PC-3 (cell line): ENCODE data around the gene FAM124A. TPM values are rescaled to one million over a fixed set of nuclear protein-coding genes. Genes with fewer than 3 reads are reported as not detected.
A peak's percentile ranks its signal among the peaks of the same experiment; 100 is the strongest.
"Not testable (repeated sequence)": the region's sequence is repeated elsewhere in the genome, so short reads cannot be mapped to it uniquely, and the experiment has no call there.

ENCODE experiments used
- ATAC-seq: fragments of 200-7000 bp; cut with Tn5 transposase; 2 replicates; pipeline ENCODE4 v1.9.1; 2020; ENCODE audit warnings: mild to moderate bottlenecking, moderate library complexity
- BruUV-seq: library from RNA; stranded (reverse); fragments of 400-500 nt; replicated peaks from 2 replicates; lab custom pipeline; 2021; lab: Mats Ljungman, UMichigan
- CTCF ChIA-PET: fragments of 300-600 bp; sonication (Branson Sonifier 250); formaldehyde crosslinking; loops from one replicate; lab custom pipeline; 2022; ENCODE audit warnings: antibody characterized with exemption; lab: Charles Lee
- POLR2A ChIA-PET: fragments of 300-600 bp; sonication (Branson Sonifier 250); formaldehyde crosslinking; loops from one replicate; lab custom pipeline; 2022; ENCODE audit warnings: antibody characterized with exemption; ENCODE audit not compliant: unreplicated experiment; lab: Charles Lee
- DNase-seq: peaks from one replicate; pipeline ENCODE4 v3.0.0-alpha.2; 2015
- H2AFZ ChIP-seq: fragments of 300-600 bp; sonication (generic); 2 replicates; pipeline ENCODE4 v1.6.0; 2016; ENCODE audit warnings: antibody characterized with exemption, low read length
- H3F3A ChIP-seq: fragments of 300-600 bp; sonication (generic); one replicate; pipeline ENCODE4 v1.6.0; 2017; ENCODE audit warnings: antibody characterized with exemption, low read length, control low read depth, mild to moderate bottlenecking; ENCODE audit not compliant: unreplicated experiment
- H3K27ac ChIP-seq: fragments of 300-600 bp; sonication (generic); 2 replicates; pipeline ENCODE4 v1.5.1; 2016; ENCODE audit warnings: mild to moderate bottlenecking, low read length
- H3K27me3 ChIP-seq: fragments of 300-600 bp; sonication (generic); 2 replicates; pipeline ENCODE4 v1.6.1; 2016; ENCODE audit warnings: low read length, mixed read lengths
- H3K36me3 ChIP-seq: fragments of 300-600 bp; sonication (generic); 2 replicates; pipeline ENCODE4 v1.6.1; 2016; ENCODE audit warnings: low read depth, mixed run types, low read length, mixed read lengths
- H3K4me1 ChIP-seq: fragments of 300-600 bp; sonication (generic); 2 replicates; pipeline ENCODE4 v1.5.1; 2016; ENCODE audit warnings: low read length; ENCODE audit not compliant: insufficient read depth
- H3K4me2 ChIP-seq: fragments of 300-600 bp; sonication (generic); 2 replicates; pipeline ENCODE4 v1.6.0; 2016; ENCODE audit warnings: low read length
- H3K4me3 ChIP-seq: fragments of 300-600 bp; sonication (generic); 2 replicates; pipeline ENCODE4 v1.5.1; 2016; ENCODE audit warnings: mild to moderate bottlenecking, low read length, mixed read lengths
- H3K79me2 ChIP-seq: fragments of 300-600 bp; sonication (generic); 2 replicates; pipeline ENCODE4 v1.6.1; 2017; ENCODE audit warnings: low read length, mixed read lengths
- H3K9ac ChIP-seq: fragments of 300-600 bp; sonication (generic); 2 replicates; pipeline ENCODE4 v1.6.0; 2016; ENCODE audit warnings: mild to moderate bottlenecking, low read length
- H3K9me2 ChIP-seq: fragments of 300-600 bp; sonication (generic); replicated peaks from 2 replicates; pipeline ENCODE4 v1.6.1; 2016; ENCODE audit warnings: mixed run types, low read length, mixed read lengths
- H3K9me3 ChIP-seq: fragments of 300-600 bp; sonication (generic); 2 replicates; pipeline ENCODE4 v1.6.1; 2016; ENCODE audit warnings: low read length, mixed read lengths
- H4K20me1 ChIP-seq: fragments of 300-600 bp; sonication (generic); 2 replicates; pipeline ENCODE4 v1.6.1; 2016; ENCODE audit warnings: low read length, mixed read lengths
- CTCF ChIP-seq: fragments of 300-600 bp; sonication (generic); conservative IDR thresholded peaks from 2 replicates; pipeline ENCODE4 v1.5.1; 2017; ENCODE audit warnings: antibody characterized with exemption, low read depth, mild to moderate bottlenecking, low read length
- EZH2 ChIP-seq: fragments of 300-600 bp; sonication (generic); IDR thresholded peaks from one replicate; pipeline ENCODE4 v1.6.1; 2017; ENCODE audit warnings: antibody characterized with exemption, mild to moderate bottlenecking, low read length; ENCODE audit not compliant: unreplicated experiment
- EZH2phosphoT487 ChIP-seq: fragments of 300-600 bp; sonication (generic); IDR thresholded peaks from 2 replicates; pipeline ENCODE4 v1.6.1; 2018; ENCODE audit warnings: mild to moderate bottlenecking, antibody characterized with exemption, low read length, borderline replicate concordance
- intact Hi-C: fragments of 100-400 bp; cut with micrococcal nuclease; formaldehyde crosslinking; loops from 2 replicates; pipeline ENCODE4 v1.9.0; 2023
- total RNA-seq: library from RNA; depleted of rRNA; stranded (reverse); fragments of >200 nt; gene quantifications from 2 replicates; pipeline ENCODE4 v1.2.3, GENCODE V29; 2014

Gene FAM124A
- total RNA-seq, 1 experiment from 2014 or later: 1.1 TPM

GRCh38 chr13:51287758-51288157 lies 65.6 kb downstream of the FAM124A start:
- no peaks in the 10 kb centered on the region for H3K9me2 ChIP-seq
- H4K20me1 ChIP-seq: no peaks in the 10 kb centered on the region
- peaks cover 20% of the 10 kb centered on the region for H3K4me1 ChIP-seq
- no peak for ATAC-seq
- H3K27ac ChIP-seq: no peak overlapping the region
- CTCF ChIA-PET: interaction anchor here (2.6 kb wide), 1 partner anchor 162 kb away, joined by 30 read pairs; no protein-coding TSS in a partner anchor
- no peak overlapping the region for H3K4me2 ChIP-seq
- POLR2A ChIA-PET: no interaction called here
- H3K79me2 ChIP-seq: no peaks in the 10 kb centered on the region
- no peaks in the 10 kb centered on the region for H3K9me3 ChIP-seq
- no peak for TF ChIP-seq CTCF
- no peak for TF ChIP-seq EZH2phosphoT487
- no peak for TF ChIP-seq EZH2
- H3K9ac ChIP-seq: no peak overlapping the region
- no TSS peak for BruUV-seq
- no peak for DNase-seq
- no peak overlapping the region for H2AFZ ChIP-seq
- no peaks in the 10 kb centered on the region for H3K36me3 ChIP-seq
- intact Hi-C loops: loop anchor here (5.0 kb wide), 1 partner anchor 65 kb away; the partner anchor contains the start of gene FAM124A
- H3K4me3 ChIP-seq: no peak overlapping the region
- H3F3A ChIP-seq: no peaks in the 10 kb centered on the region
- H3K27me3 ChIP-seq: no peaks in the 10 kb centered on the region

DNA sequence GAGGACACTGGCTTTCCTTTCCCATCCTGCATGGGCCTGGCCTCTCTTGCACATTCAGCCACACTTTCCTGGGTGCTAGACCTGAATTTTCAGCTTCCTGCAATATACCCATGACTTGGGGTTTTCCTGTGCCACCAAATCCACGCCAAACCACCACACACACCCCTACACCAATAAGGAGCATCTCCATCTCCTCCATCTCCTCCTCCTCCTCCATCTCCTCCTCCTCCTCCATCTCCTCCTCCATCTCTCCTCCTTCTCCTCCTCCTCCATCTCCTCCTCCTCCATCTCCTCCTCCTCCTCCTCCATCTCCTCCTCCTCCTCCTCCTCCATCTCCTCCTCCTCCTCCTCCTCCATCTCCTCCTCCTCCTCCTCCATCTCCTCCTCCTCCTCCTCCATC lies 66.1 kb downstream of the FAM124A start:
- H2AFZ ChIP-seq, H4K20me1 ChIP-seq, ATAC-seq, H3K4me3 ChIP-seq, H3K9me2 ChIP-seq, H3K27ac ChIP-seq, H3F3A ChIP-seq, H3K9ac ChIP-seq, H3K36me3 ChIP-seq, BruUV-seq, H3K79me2 ChIP-seq, POLR2A ChIA-PET, DNase-seq, H3K9me3 ChIP-seq, H3K4me2 ChIP-seq, H3K27me3 ChIP-seq: not testable (repeated sequence)
- intact Hi-C loops: loop anchor here (5.0 kb wide), 1 partner anchor 66 kb away; the partner anchor contains the start of gene FAM124A
- CTCF ChIA-PET: interaction anchor here (2.6 kb wide), 1 partner anchor 163 kb away, joined by 30 read pairs; no protein-coding TSS in a partner anchor
- peaks cover 23% of the 10 kb centered on the region for H3K4me1 ChIP-seq

DNA sequence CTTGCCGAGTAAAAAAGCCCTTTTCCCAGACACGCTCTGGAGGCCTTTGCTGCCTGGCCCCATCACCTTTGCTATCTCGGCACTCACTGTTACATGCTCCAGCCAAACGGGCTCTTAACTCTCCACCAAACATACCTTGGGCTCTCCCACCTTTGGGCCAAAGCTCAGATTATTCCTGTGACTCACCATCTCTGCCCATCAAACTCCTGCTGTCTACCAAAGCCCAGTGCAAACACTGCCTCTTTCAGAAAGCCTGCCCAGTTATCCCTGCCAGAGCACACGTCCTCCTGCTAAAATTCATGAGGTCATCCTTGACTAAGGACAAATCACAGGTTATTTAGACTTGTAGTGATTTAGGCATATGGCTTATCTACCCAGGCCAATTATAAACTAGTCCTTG lies 69.1 kb downstream of the FAM124A start:
- H3K4me2 ChIP-seq: peak overlapping the region; percentile 80
- intact Hi-C loops: loop anchor here (5.0 kb wide), 1 partner anchor 501 kb away; no protein-coding TSS in a partner anchor
- no TSS peak for BruUV-seq

More for the DNA sequence above, 69.1 kb downstream of the FAM124A start:
- Histone ChIP-seq H3K36me3 (no peaks in the 10 kb centered on the region), H3K79me2 (no peaks in the 10 kb centered on the region), H3K27ac (peak overlapping the region; percentile 87), H3K9ac (no peak overlapping the region), H3K4me3 (no peak overlapping the region), H3K27me3 (no peaks in the 10 kb centered on the region), H3K4me1 (peaks cover 23% of the 10 kb centered on the region), H3K9me2 (no peaks in the 10 kb centered on the region), H2AFZ (no peak overlapping the region), H3F3A (no peaks in the 10 kb centered on the region), H4K20me1 (no peaks in the 10 kb centered on the region), H3K9me3 (no peaks in the 10 kb centered on the region)
- peak; percentile 88 for ATAC-seq
- TF ChIP-seq CTCF (no peak), EZH2phosphoT487 (no peak), EZH2 (no peak)
- CTCF ChIA-PET: interaction anchor here (0.8 kb wide), 1 partner anchor 511 kb away, joined by 5 read pairs; no protein-coding TSS in a partner anchor
- POLR2A ChIA-PET: no interaction called here
- peak; percentile 84 for DNase-seq
